A673 (cell line): ENCODE measurements around the gene B9D1.

Experiments
- CTCF ChIP-seq: fragments of 300-800, 200-600 bp; sonication (generic); conservative IDR thresholded peaks from 2 replicates; pipeline ENCODE4 v1.5.1; 2017; ENCODE audit warnings: low read depth, mild to moderate bottlenecking, antibody characterized with exemption, low read length, moderate library complexity, mixed read lengths
- EZH2 ChIP-seq: fragments of 200-600 bp; sonication (generic); IDR thresholded peaks from 2 replicates; pipeline ENCODE4 v1.6.1; 2017; ENCODE audit warnings: borderline replicate concordance, low read depth, mild to moderate bottlenecking, mixed read lengths, antibody characterized with exemption, low read length; ENCODE audit not compliant: poor library complexity, severe bottlenecking

GRCh38 chr17:19299214-19299747 lies 63.2 kb downstream of the B9D1 start:
- TF ChIP-seq CTCF (no peak), EZH2 (no peak)
